Activated naive CD4-positive, alpha-beta T cell treated with anti-CD3 and anti-CD28 coated beads, Interleukin-2, amount 50 U/mL, for 72 hours (primary cell): ENCODE data around the gene CRY1. TPM values are rescaled to one million over a fixed set of nuclear protein-coding genes. Genes with fewer than 3 reads are reported as not detected.
"Not testable (repeated sequence)": the region's sequence is repeated elsewhere in the genome, so short reads cannot be mapped to it uniquely, and the experiment has no call there.

Experiments used
- ATAC-seq, 2 donors: fragments of 150-1000 bp; cut with Tn5 transposase; 2 replicates each; pipeline ENCODE4 v1.10.0; 2021; ENCODE audit warnings: mild to moderate bottlenecking in 2 of 2, moderate library complexity in 2 of 2
- DNase-seq, 2 donors: peaks; one replicate each; pipeline ENCODE4 v3.0.0; 2021 to 2022; ENCODE audit warnings: low spot score in 2 of 2
- H3K27ac Mint-ChIP-seq, 2 donors: one replicate each; pipeline ENCODE4 v1.8.0; 2022; ENCODE audit warnings: mild to moderate bottlenecking in 2 of 2, mixed read lengths in 2 of 2
- H3K36me3 Mint-ChIP-seq, 2 donors: one replicate each; pipeline ENCODE4 v1.8.0; 2022; ENCODE audit warnings: mixed read lengths in 2 of 2
- H3K9me3 Mint-ChIP-seq, 2 donors: one replicate each; pipeline ENCODE4 v1.8.0; 2022; ENCODE audit warnings: mixed read lengths in 2 of 2
- total RNA-seq, 2 donors: library from RNA; stranded (reverse); gene quantifications; one replicate each; pipeline ENCODE4 v1.2.3, GENCODE V29; 2022

The CRY1 gene
- total RNA-seq, 2 donors from 2014 or later = 12.6 to 32.8 TPM

GRCh38 chr12:107035733-107036132, 57.6 kb downstream of the CRY1 start:
- ATAC-seq (no peak), DNase-seq (no peak)
- Mint-ChIP-seq H3K27ac (no peak overlapping the region), H3K9me3 (peaks cover 4 to 14% of the 10 kb centered on the region in 2 donors), H3K36me3 (peaks cover 19 to 29% of the 10 kb centered on the region in 2 donors)

DNA sequence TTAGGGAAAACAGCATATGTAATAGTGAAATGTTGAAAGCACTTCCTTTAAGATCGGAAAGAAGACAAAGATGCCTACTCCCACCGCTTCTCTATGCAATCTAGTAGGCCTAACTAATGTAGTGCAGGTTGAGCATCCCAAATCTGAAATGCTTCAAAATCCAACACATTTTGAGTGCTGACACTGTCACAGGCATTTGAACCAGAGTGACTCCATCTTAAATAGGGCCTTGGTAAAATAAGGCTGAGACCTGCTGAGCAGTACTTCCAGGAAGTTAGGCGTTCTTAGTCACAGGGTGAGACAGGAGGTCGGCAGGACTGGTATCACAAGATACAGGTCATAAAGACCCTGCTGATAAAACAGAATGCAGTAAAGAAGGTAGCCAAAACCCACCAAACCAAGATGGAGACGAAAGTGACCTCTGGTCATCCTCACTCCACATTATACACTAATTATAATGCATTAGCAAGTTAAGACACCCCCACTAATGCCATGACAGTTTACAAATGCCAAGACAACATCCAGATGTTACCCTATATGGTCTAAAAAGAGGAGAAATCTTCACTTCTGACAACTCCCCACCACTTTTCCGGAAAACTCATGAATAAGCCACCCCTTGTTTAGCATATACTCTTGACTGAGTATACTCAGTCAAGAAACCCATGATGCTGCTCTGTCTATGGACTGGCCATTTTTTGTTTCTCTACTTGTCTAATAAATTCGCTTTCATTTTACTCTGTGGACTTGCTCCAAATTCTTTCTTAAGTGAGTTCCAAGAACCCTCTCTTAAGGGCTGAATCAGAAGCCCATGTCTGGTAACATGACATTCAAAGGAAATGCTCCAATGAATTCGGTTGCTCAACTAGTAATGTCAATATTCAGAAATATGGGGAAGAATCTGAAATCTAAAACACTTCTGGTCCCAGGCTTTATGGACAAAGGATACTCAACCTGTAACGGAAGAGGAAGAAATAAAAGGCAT, 59.3 kb downstream of the CRY1 start:
- Mint-ChIP-seq H3K9me3 (peaks cover 4 to 14% of the 10 kb centered on the region in 2 donors), H3K27ac (no peak overlapping the region), H3K36me3 (peaks cover 19 to 24% of the 10 kb centered on the region in 2 donors)
- DNase-seq = no peak
- no peak for ATAC-seq

DNA sequence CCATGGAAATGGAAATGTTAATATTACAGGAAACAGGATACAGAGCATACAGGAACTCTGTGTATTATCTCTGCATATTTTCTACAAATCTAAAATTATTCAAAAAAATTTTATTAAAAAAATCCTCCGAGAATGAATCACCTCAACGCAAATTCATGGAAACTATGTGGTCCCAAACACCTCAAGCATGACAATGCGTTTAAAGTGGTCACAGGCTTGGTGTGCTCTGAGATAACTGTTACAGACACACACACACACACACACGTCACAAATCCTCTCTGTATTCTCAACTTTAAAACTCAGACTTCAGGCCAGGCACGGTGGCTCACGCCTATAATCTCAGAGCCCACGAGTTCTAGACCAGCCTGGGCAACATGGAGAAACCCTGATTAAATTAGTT, 61.1 kb downstream of the CRY1 start:
- no peak for DNase-seq
- no peak for ATAC-seq
- H3K27ac Mint-ChIP-seq = no peak overlapping the region
- H3K36me3 Mint-ChIP-seq = peaks cover 12 to 17% of the 10 kb centered on the region in 2 donors
- H3K9me3 Mint-ChIP-seq = peaks cover 4 to 9% of the 10 kb centered on the region in 2 donors

DNA sequence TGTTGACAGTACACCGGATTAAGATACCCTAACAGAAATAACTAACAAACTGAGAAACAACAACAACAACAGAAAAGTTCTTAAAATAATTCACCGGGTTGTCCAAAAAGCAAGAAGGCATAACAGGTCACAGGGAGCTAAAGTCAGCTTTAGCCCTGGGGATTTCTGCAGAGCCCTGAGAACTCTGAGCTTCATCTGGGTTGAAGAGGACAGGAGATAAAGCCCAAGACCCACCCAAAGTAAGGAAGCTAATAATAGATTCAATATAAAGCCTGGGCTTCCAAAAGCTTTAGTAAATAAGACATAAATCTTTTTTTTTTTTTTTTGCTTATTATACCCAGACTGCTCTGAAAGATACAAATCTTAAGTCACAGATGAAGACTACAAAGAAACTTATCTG, 62.3 kb downstream of the CRY1 start:
- ATAC-seq (no peak), DNase-seq (no peak)
- H3K9me3 Mint-ChIP-seq = no peaks in the 10 kb centered on the region
- H3K36me3 Mint-ChIP-seq = peaks cover 4 to 5% of the 10 kb centered on the region in 2 donors
- no peak overlapping the region for H3K27ac Mint-ChIP-seq

- no peak for DNase-seq
- no peaks in the 10 kb centered on the region for H3K9me3 Mint-ChIP-seq
- H3K27ac Mint-ChIP-seq = no peak overlapping the region
- no peaks in the 10 kb centered on the region for H3K36me3 Mint-ChIP-seq
- no peak for ATAC-seq
These were observed 64.3 kb downstream of the CRY1 start for GRCh38 chr12:107029081-107029480.

GRCh38 chr12:107027636-107028053, 65.7 kb downstream of the CRY1 start:
- peak; percentile 74 to 97 for ATAC-seq
- Mint-ChIP-seq H3K36me3 (no peaks in the 10 kb centered on the region), H3K27ac (peak overlapping the region; percentile 36 to 89)

DNA sequence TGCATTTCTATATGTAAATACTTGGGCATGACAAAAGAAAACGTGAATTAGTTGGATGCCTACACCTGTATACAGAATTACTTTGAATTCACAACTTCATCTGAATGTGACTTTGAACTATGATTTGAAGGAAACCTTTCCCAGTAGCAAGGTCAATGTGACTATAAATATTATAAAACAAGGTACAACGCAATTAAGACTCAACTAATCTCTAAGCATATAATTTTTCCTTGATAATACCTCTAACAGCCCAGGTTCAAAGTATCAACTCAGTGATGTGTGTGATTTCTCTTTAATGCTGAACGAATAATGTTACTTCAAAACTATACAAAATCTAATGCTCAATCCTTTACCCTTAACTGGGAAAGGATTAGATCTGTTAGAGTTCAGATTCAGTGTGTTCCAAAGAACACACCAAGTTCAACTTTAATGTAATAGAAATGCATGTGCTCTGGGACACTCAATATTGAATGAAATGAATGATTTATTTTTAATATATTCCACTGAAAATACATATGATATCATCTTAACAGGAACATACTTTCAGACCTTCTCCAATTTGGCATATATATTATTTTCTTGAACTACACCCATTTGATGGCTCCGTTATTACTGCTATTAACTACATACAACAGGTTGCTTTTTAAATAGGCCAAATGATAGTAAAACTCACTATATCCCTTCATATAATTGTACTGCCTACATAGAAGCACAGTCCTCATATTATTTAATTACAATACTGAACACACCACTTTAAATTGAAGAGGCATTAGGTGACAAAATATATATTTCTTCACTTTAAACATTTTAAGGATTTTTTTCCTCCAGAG, 66.3 kb downstream of the CRY1 start:
- DNase-seq (no peak), ATAC-seq (peak in 1 of 2 donors; percentile 55)
- no peaks in the 10 kb centered on the region for H3K36me3 Mint-ChIP-seq
- peak overlapping the region; percentile 36 to 89 for H3K27ac Mint-ChIP-seq
- no peaks in the 10 kb centered on the region for H3K9me3 Mint-ChIP-seq

More at GRCh38 chr12:107027636-107028053, 65.7 kb downstream of the CRY1 start:
- H3K9me3 Mint-ChIP-seq = no peaks in the 10 kb centered on the region
- no peak for DNase-seq

DNA sequence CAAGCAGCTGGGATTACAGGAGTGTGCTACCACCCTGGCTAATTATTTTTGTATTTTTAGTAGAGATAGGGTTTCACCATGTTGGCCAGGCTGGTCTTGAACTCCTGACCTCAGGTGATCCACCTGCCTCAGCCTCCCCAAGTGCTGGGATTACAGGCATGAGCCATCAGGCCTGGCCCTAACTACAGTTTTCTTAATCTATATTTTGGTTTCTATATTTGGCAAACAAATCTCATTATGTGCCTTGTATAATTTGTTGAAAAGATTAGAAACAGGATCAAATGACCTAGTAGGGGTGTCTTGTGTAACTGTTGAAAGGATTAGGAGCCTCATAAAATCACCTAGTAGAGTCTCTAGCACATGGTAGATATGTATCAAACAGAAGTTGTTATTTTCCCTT, 67.0 kb downstream of the CRY1 start:
- not testable (repeated sequence) for H3K36me3 Mint-ChIP-seq, DNase-seq, H3K27ac Mint-ChIP-seq, ATAC-seq, H3K9me3 Mint-ChIP-seq

- DNase-seq (no peak), ATAC-seq (no peak)
- no peak overlapping the region for H3K27ac Mint-ChIP-seq
These were observed 67.7 kb downstream of the CRY1 start for GRCh38 chr12:107025671-107026070.

GRCh38 chr12:107019546-107019945, 73.8 kb downstream of the CRY1 start:
- Mint-ChIP-seq H3K9me3 (no peaks in the 10 kb centered on the region), H3K27ac (no peak overlapping the region), H3K36me3 (peaks cover 0 to 9% of the 10 kb centered on the region in 2 donors)
- ATAC-seq (no peak), DNase-seq (no peak)

More at GRCh38 chr12:107025671-107026070, 67.7 kb downstream of the CRY1 start:
- Mint-ChIP-seq H3K9me3 (no peaks in the 10 kb centered on the region), H3K36me3 (peaks cover 0 to 2% of the 10 kb centered on the region in 2 donors)

DNA sequence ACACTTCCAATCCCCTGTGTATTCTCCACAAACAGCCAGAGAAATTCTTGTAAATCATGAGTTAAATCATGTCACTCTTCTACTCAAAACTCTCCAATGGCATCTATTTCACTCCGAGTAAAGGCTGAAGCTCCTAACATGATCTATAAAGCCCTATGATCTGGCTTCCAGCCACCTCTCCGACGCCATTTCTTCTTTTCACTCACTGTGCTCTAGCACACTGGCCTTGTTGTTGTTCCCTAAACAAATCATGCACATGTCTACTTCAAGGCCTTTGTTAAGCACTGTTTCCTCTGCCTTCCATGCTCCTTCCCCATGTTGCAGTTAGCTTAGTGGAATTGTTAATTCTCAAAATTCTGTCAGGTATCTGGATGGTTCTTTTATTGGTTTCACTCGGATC, 76.3 kb downstream of the CRY1 start:
- ATAC-seq = no peak
- H3K36me3 Mint-ChIP-seq = peaks cover 0 to 9% of the 10 kb centered on the region in 2 donors
- no peaks in the 10 kb centered on the region for H3K9me3 Mint-ChIP-seq
- DNase-seq = no peak
- no peak overlapping the region for H3K27ac Mint-ChIP-seq

- ATAC-seq = no peak
- no peaks in the 10 kb centered on the region for H3K9me3 Mint-ChIP-seq
- DNase-seq = no peak
- no peak overlapping the region for H3K27ac Mint-ChIP-seq
- H3K36me3 Mint-ChIP-seq = no peaks in the 10 kb centered on the region
These were observed 79.3 kb downstream of the CRY1 start for GRCh38 chr12:107014055-107014454.

DNA sequence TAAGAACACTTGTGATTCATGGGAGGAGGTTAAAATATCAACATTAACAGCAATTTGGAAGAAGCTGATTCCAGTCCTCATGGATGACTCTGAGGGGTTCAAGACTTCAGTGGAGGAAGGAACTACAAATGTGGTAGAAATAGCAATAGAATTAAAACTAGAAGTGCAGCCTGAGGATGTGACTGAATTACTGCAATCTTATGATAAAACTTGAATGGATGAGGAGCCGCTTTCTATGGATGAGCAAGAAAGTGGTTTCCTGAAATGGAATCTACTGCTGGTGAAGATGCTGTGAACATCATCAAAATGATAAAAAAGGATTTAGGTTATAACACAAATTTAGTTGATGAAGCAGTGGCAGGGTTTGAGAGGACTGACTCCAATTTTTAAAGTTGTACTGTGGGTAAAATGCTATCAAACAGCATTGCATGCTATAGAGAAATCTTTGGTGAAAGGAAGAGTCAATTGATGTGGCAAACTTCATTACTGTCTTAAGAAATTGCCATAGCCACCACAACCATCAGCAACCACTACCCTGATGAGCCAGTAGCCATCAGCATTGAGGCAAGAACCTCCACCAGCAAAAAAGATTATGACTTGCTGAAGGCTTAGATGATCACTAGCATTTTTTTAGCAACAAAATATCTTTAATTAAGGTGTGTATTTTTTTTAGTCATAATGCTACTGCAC, 80.5 kb downstream of the CRY1 start:
- no peak overlapping the region for H3K27ac Mint-ChIP-seq
- no peaks in the 10 kb centered on the region for H3K9me3 Mint-ChIP-seq
- DNase-seq (no peak), ATAC-seq (no peak)
- H3K36me3 Mint-ChIP-seq = no peaks in the 10 kb centered on the region

DNA sequence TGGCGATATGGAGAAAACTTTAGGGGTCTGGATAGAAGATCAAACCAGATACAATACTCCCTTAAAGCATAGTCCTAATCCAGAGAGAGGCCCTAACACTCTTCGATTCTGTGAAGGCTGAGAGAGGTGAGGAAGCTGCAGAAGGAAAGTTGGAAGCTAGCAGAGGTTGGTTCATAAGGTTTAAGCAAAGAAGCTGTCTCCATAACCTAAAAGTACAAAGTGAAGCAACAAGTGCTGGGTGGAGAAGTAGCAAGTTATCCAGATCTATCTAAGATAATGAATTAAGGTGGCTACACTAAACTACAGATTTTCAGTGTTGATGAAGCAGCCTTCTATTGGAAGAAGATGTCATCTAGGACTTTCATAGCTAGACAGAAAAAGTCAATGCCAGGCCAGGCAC, 81.8 kb downstream of the CRY1 start:
- Mint-ChIP-seq H3K27ac (no peak overlapping the region), H3K9me3 (no peaks in the 10 kb centered on the region), H3K36me3 (no peaks in the 10 kb centered on the region)
- no peak for ATAC-seq
- DNase-seq = no peak

DNA sequence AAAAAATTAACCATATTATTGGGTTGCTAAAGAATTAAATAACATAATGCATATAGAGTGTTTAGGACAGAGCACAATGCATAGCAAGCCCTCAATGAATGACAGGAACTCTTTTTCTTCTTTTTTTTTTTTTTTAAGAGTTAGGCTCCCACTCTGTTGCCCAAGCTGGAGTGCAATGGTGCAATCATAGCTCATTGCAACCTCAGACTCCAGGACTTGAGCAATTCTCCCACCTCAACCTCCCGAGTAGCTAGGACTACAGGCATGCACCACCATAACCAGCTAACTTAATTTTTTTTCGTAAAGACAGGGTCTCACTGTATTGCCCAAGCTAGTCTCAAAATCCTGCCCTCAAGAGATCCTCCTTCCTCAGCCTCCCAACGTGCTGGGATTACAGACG, 85.9 kb downstream of the CRY1 start:
- ATAC-seq (no peak), DNase-seq (no peak)
- Mint-ChIP-seq H3K27ac (no peak overlapping the region), H3K36me3 (no peaks in the 10 kb centered on the region), H3K9me3 (no peaks in the 10 kb centered on the region)

- peak overlapping the region in 1 of 2 donors; percentile 65 for H3K27ac Mint-ChIP-seq
- H3K9me3 Mint-ChIP-seq, H3K36me3 Mint-ChIP-seq, DNase-seq, ATAC-seq: not testable (repeated sequence)
These were observed 90.7 kb downstream of the CRY1 start for GRCh38 chr12:107002665-107003064.
